HCT116 (cell line): ENCODE measurements around the gene MAP3K5.

Source experiments
- EZH2phosphoT487 ChIP-seq: fragments of 200-600 bp; IDR thresholded peaks from 2 replicates; pipeline ENCODE4 v1.6.1; 2018; ENCODE audit warnings: antibody characterized with exemption, borderline replicate concordance
- FOSL1 ChIP-seq: IDR thresholded peaks from 2 replicates; pipeline ENCODE4 v1.6.1; 2012; ENCODE audit warnings: low read depth
- POLR2A ChIP-seq: IDR thresholded peaks from 2 replicates; pipeline ENCODE4 v1.7.0; 2011; ENCODE audit warnings: borderline replicate concordance; ENCODE audit not compliant: insufficient read depth, insufficient read length; ENCODE audit errors: extremely low read depth

DNA sequence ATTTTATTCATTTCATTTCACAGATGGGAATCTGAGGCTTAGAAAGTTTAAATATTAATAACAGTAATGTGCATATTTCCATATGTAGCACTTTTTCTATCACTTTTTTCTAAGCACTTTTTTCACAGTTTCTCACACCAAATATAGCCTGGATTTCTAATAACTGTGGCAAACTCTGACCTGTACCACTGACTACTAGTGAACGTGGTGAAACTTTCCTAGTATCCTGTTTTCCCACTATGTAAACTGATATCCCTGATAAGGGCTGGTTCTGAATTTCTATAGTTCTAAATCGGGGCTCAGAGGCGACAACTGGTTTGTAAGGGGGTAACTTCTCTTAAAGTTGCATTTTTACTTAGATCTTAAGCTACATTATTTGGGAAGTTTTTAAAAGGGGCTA lies 274.7 kb downstream of the MAP3K5 start:
- TF ChIP-seq EZH2phosphoT487, result no peak
- no peak for TF ChIP-seq POLR2A
- no peak for TF ChIP-seq FOSL1
